ENCODE data around the gene GGT5. TPM values are rescaled to one million over a fixed set of nuclear protein-coding genes. Genes with fewer than 3 reads are reported as not detected.

The GGT5 gene
- total and polyA plus RNA-seq, 4 donors = 6.3 to 35.0 (median 20.2) TPM

GRCh38 chr22:24181088-24181995, 63.5 kb downstream of the GGT5 start, which contains the start of gene SUSD2:
Gene SUSD2 (plus strand): TSS chr22:24181487. CDS start chr22:24181520, 33 bp downstream.
- Histone ChIP-seq H3K9ac (ENCODE audit: low read depth in 1 of 2, low read length in 2 of 2) (no peak within 1 kb of the TSS), H3K27ac (ENCODE audit: low read depth in 1 of 2, low read length in 2 of 2) (no peak within 1 kb of the TSS), H3K36me3 (ENCODE audit: control insufficient read depth in 4 of 4, insufficient read depth in 3 of 4, low read depth in 1 of 4, low read length in 3 of 4) (peaks cover 0 to 7% (median 3%) of the 10 kb centered on the region in 4 donors), H3K4me3 (ENCODE audit: low read depth in 1 of 3, low read length in 3 of 3) (no peak within 1 kb of the TSS), H3K9me3 (ENCODE audit: control insufficient read depth in 4 of 4, low read length in 3 of 4) (no peaks in the 10 kb centered on the region), H3K4me1 (ENCODE audit: control insufficient read depth in 4 of 4, insufficient read depth in 4 of 4, low read length in 3 of 4) (peaks cover 0 to 8% (median 6%) of the 10 kb centered on the region in 4 donors), H3K27me3 (ENCODE audit: control insufficient read depth in 4 of 4, insufficient read depth in 4 of 4, low read length in 3 of 4) (no peaks in the 10 kb centered on the region)
- DNase-seq (ENCODE audit: low spot score) = peak; percentile 55
- 45% methylated on average over 35 of the region's 35 CpGs for WGBS
- TF ChIP-seq FOXA1 (IDR thresholded peaks at IDR 0.05) = no peak
- TF ChIP-seq EGR1 (IDR thresholded peaks at IDR 0.05; ENCODE audit: low read depth in 2 of 2) = no peak
- peak; percentile 30 for TF ChIP-seq NR2F2 (IDR thresholded peaks at IDR 0.05)
- peak; percentile 47 to 50 for TF ChIP-seq HNF4A (conservative IDR thresholded peaks at IDR 0.05)

DNA sequence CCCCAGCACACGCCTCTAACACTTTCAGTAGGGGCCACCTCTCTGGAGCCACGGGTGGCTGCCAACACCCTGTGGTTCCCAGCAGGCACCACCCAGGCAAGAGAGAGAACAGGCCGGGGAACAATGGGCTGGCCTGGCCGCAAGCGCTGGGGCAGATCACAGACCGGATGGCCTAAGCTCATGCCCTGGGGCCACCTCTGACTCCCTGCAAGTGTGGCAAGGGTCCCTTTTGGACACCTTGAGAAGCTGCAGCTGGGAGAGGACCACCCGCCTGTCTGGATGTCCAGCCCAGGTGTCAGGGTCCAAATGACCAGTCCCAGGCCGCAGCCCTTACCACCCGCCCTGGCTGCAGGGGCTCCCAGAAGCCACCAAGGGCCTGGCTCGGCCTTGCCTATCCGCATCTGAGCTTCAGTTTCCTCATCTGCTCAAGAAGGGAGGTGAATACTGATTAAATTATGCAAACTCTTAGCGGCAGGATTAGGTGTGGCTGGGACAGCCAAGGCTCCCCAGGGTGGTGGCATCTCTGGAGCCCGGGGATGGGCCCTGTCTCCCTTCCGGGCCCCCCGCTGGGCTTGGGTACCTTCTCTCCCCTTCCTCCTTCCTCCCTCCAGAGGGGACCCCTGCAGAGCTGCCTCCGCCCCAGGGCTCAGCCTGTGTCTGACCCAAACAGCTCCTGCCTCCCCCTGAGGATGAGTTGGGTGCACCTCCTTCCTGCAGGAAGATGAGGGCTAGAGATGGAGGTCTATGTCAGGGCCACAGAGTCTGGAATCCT, 64.4 kb downstream of the GGT5 start:
- WGBS = 92% methylated on average over 16 of the region's 16 CpGs
- TF ChIP-seq SP1 (IDR thresholded peaks at IDR 0.05) (no peak), YY1 (IDR thresholded peaks at IDR 0.05) (no peak), FOXA1 (IDR thresholded peaks at IDR 0.05) (no peak), TAF1 (conservative IDR thresholded peaks at IDR 0.05) (no peak), EGR1 (IDR thresholded peaks at IDR 0.05; ENCODE audit: low read depth in 2 of 2) (no peak), GABPA (IDR thresholded peaks at IDR 0.05 in 1 of 2, conservative IDR thresholded peaks at IDR 0.05 in 1 of 2) (no peak), HNF4A (conservative IDR thresholded peaks at IDR 0.05) (no peak), MAX (IDR thresholded peaks at IDR 0.05) (no peak), JUND (IDR thresholded peaks at IDR 0.05) (no peak), HNF4G (IDR thresholded peaks at IDR 0.05) (no peak), ATF3 (IDR thresholded peaks at IDR 0.05) (no peak), REST (IDR thresholded peaks at IDR 0.05) (no peak), NR2F2 (IDR thresholded peaks at IDR 0.05) (no peak), FOXA2 (IDR thresholded peaks at IDR 0.05) (no peak), RXRA (IDR thresholded peaks at IDR 0.05) (no peak), RAD21 (IDR thresholded peaks at IDR 0.05) (no peak), ZBTB33 (IDR thresholded peaks at IDR 0.05) (no peak)
- TF ChIP-seq, protein P1, sequence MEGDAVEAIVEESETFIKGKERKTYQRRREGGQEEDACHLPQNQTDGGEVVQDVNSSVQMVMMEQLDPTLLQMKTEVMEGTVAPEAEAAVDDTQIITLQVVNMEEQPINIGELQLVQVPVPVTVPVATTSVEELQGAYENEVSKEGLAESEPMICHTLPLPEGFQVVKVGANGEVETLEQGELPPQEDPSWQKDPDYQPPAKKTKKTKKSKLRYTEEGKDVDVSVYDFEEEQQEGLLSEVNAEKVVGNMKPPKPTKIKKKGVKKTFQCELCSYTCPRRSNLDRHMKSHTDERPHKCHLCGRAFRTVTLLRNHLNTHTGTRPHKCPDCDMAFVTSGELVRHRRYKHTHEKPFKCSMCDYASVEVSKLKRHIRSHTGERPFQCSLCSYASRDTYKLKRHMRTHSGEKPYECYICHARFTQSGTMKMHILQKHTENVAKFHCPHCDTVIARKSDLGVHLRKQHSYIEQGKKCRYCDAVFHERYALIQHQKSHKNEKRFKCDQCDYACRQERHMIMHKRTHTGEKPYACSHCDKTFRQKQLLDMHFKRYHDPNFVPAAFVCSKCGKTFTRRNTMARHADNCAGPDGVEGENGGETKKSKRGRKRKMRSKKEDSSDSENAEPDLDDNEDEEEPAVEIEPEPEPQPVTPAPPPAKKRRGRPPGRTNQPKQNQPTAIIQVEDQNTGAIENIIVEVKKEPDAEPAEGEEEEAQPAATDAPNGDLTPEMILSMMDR (IDR thresholded peaks at IDR 0.05; ENCODE audit: low read depth, low read length, missing input control) = no peak
- Histone ChIP-seq H3K4me1 (ENCODE audit: control insufficient read depth in 4 of 4, insufficient read depth in 4 of 4, low read length in 3 of 4) (peaks cover 0 to 8% (median 6%) of the 10 kb centered on the region in 4 donors), H3K4me3 (ENCODE audit: low read depth in 1 of 3, low read length in 3 of 3) (no peak overlapping the region), H3K9me3 (ENCODE audit: control insufficient read depth in 4 of 4, low read length in 3 of 4) (no peaks in the 10 kb centered on the region), H3K36me3 (ENCODE audit: control insufficient read depth in 4 of 4, insufficient read depth in 3 of 4, low read depth in 1 of 4, low read length in 3 of 4) (peaks cover 0 to 10% (median 3%) of the 10 kb centered on the region in 4 donors), H3K27me3 (ENCODE audit: control insufficient read depth in 4 of 4, insufficient read depth in 4 of 4, low read length in 3 of 4) (no peaks in the 10 kb centered on the region), H3K27ac (ENCODE audit: low read depth in 1 of 2, low read length in 2 of 2) (no peak overlapping the region), H3K9ac (ENCODE audit: low read depth in 1 of 2, low read length in 2 of 2) (no peak overlapping the region)
- DNase-seq (ENCODE audit: low spot score) = no peak

All from liver (tissue), 9 donors.